Ishikawa (cell line): ENCODE results near the gene RIIAD1.

Source experiments
- CEBPB ChIP-seq: IDR thresholded peaks from 2 replicates; pipeline ENCODE4 v1.6.1; 2012
- CREB1 ChIP-seq: IDR thresholded peaks from 2 replicates; pipeline ENCODE4 v1.6.1; 2012; ENCODE audit warnings: low read depth
- EGR1 ChIP-seq: IDR thresholded peaks from 2 replicates; pipeline ENCODE4 v1.6.1; 2012
- FOXM1 ChIP-seq: IDR thresholded peaks from 2 replicates; pipeline ENCODE4 v1.6.1; 2012; ENCODE audit warnings: low read depth, borderline replicate concordance
- MAX ChIP-seq: IDR thresholded peaks from 2 replicates; pipeline ENCODE4 v1.6.1; 2012
- NFIC ChIP-seq: IDR thresholded peaks from 2 replicates; pipeline ENCODE4 v1.6.1; 2012
- RAD21 ChIP-seq: IDR thresholded peaks from 2 replicates; pipeline ENCODE4 v1.6.1; 2012; ENCODE audit warnings: low read depth
- REST ChIP-seq: IDR thresholded peaks from 2 replicates; pipeline ENCODE4 v1.6.1; 2012; ENCODE audit warnings: low read depth, mild to moderate bottlenecking
- TAF1 ChIP-seq: IDR thresholded peaks from 2 replicates; pipeline ENCODE4 v1.6.1; 2012; ENCODE audit warnings: low read depth, mild to moderate bottlenecking
- TCF12 ChIP-seq: IDR thresholded peaks from 2 replicates; pipeline ENCODE4 v1.6.1; 2012; ENCODE audit warnings: low read depth
- YY1 ChIP-seq: IDR thresholded peaks from 2 replicates; pipeline ENCODE4 v1.6.1; 2012; ENCODE audit warnings: low read depth
- ZBTB7A ChIP-seq: IDR thresholded peaks from 2 replicates; pipeline ENCODE4 v1.6.1; 2012; ENCODE audit warnings: low read depth
- TF ChIP-seq, protein P1 (sequence below): IDR thresholded peaks from 2 replicates; pipeline ENCODE4 v1.6.1; 2012

Gene RIIAD1

DNA sequence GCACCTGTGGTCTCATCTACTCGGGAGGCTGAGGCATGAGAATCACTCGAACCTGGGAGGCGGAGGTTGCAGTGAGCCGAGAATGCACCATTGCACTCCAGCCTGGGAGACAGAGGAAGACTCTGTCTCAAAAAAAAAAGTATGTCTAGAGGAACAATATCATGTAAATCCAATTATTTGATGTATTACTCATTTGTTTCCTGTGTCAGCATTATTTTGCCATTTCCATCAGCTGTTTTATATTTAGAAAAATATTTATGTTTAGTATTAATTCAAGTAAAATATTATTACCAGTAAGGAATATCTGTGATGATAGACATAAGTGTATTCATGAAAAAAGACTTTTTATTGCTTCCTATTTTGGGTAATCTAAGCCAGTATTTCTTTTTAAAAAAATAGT is 56.0 kb downstream of the RIIAD1 start:
- TF ChIP-seq RAD21 (no peak), EGR1 (no peak), CEBPB (no peak), TCF12 (no peak), CREB1 (no peak), TAF1 (no peak), FOXM1 (no peak), YY1 (no peak), MAX (no peak), NFIC (no peak), REST (no peak), ZBTB7A (no peak)
- TF ChIP-seq, protein P1, sequence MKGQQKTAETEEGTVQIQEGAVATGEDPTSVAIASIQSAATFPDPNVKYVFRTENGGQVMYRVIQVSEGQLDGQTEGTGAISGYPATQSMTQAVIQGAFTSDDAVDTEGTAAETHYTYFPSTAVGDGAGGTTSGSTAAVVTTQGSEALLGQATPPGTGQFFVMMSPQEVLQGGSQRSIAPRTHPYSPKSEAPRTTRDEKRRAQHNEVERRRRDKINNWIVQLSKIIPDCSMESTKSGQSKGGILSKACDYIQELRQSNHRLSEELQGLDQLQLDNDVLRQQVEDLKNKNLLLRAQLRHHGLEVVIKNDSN = no peak
